ENCODE results near the gene WDR45. TPM values are rescaled to one million over a fixed set of nuclear protein-coding genes. Genes with fewer than 3 reads are reported as not detected.

WDR45 gene
- total RNA-seq, 1 experiment from 2014 or later: 31.5 TPM

DNA sequence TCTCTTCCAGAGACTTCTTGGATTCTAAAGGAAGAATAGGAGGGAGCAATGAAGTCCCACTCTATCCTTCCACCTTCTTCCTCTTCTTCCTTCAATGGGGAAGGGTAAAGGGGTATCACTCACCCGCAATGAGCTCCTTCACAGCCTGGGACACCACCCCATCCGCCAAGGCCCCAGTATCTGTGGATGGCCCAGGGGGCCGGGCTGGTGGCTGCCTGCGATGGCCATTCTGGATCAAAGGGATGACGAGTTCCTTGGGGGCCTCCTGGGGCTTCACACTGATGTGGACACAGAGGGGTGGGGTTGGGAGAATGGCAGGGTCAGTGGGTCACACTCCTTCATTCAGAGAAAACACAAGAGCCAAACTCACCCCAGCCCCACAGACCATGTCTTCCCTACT, 42.8 kb upstream of the WDR45 start:
- H4K5ac ChIP-seq (ENCODE audit: insufficient read length, low read depth, low read length): no peak overlapping the region
- H3K23ac ChIP-seq (ENCODE audit: insufficient read length, low read depth, low read length): no peak overlapping the region
- no peak overlapping the region for H4K8ac ChIP-seq (replicated peaks; ENCODE audit: insufficient read length, low read depth, low read length)
- H3K4me1 Mint-ChIP-seq: peaks cover 4 to 7% of the 10 kb centered on the region in 2 experiments
- TF ChIP-seq, protein P1, sequence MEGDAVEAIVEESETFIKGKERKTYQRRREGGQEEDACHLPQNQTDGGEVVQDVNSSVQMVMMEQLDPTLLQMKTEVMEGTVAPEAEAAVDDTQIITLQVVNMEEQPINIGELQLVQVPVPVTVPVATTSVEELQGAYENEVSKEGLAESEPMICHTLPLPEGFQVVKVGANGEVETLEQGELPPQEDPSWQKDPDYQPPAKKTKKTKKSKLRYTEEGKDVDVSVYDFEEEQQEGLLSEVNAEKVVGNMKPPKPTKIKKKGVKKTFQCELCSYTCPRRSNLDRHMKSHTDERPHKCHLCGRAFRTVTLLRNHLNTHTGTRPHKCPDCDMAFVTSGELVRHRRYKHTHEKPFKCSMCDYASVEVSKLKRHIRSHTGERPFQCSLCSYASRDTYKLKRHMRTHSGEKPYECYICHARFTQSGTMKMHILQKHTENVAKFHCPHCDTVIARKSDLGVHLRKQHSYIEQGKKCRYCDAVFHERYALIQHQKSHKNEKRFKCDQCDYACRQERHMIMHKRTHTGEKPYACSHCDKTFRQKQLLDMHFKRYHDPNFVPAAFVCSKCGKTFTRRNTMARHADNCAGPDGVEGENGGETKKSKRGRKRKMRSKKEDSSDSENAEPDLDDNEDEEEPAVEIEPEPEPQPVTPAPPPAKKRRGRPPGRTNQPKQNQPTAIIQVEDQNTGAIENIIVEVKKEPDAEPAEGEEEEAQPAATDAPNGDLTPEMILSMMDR (conservative IDR thresholded peaks at IDR 0.05): no peak
- no peaks in the 10 kb centered on the region for H4K20me1 ChIP-seq (ENCODE audit: control insufficient read depth, insufficient read depth, insufficient read length)
- no peak overlapping the region for H3K4ac ChIP-seq (ENCODE audit: low read depth, low read length)
- peak overlapping the region; percentile 91 for H3K4me2 ChIP-seq (ENCODE audit: insufficient read depth, insufficient read length, low read length)
- no peak overlapping the region for H2BK20ac ChIP-seq (ENCODE audit: low read depth, low read length, poor library complexity, severe bottlenecking)
- H2BK120ac ChIP-seq (ENCODE audit: low read depth, low read length, poor library complexity, severe bottlenecking): no peak overlapping the region
- no peak overlapping the region for H4K91ac ChIP-seq (ENCODE audit: insufficient read length, low read depth, low read length)
- no peak overlapping the region for H2AFZ ChIP-seq (ENCODE audit: low read length)
- H3K27me3 Mint-ChIP-seq (ENCODE audit: low read depth): no peaks in the 10 kb centered on the region; the same call in 1 of the 2 replicates
- DNase-seq: no peak
- H2AK5ac ChIP-seq (ENCODE audit: insufficient read length, low read length): no peak overlapping the region
- H3K27ac ChIP-seq (ENCODE audit: insufficient read length, low read depth, low read length): no peak overlapping the region
- H3K27ac Mint-ChIP-seq: peak overlapping the region in 1 of 3 experiments; percentile 99; a peak in 1 of 7 replicates
- H3K79me1 ChIP-seq (ENCODE audit: insufficient read depth, low read depth, low read length, poor library complexity, severe bottlenecking): peaks cover 9% of the 10 kb centered on the region
- no peak overlapping the region for H2BK5ac ChIP-seq (ENCODE audit: insufficient read length, low read length)
- H3K9me3 ChIP-seq (ENCODE audit: control insufficient read depth, low read depth, low read length): peaks cover 10% of the 10 kb centered on the region
- no peak overlapping the region for H3K18ac ChIP-seq (ENCODE audit: insufficient read length, low read depth, low read length)
- no peak overlapping the region for H2BK12ac ChIP-seq (ENCODE audit: insufficient read length, low read depth, low read length)
- peaks cover 4% of the 10 kb centered on the region for H3K23me2 ChIP-seq (ENCODE audit: insufficient read length, low read depth, low read length, poor library complexity, severe bottlenecking)
- no peaks in the 10 kb centered on the region for H3K79me2 ChIP-seq (ENCODE audit: insufficient read depth, low read length)
- WGBS (ENCODE audit: extremely low coverage, insufficient read length, low lambda C conversion rate): no CpG with 5 or more reads among the region's 5 CpGs
- peaks cover 19 to 39% (median 37%) of the 10 kb centered on the region in 3 experiments for H3K36me3 Mint-ChIP-seq (ENCODE audit: insufficient read depth in 1 of 3, low read depth in 3 of 3)
- no peak overlapping the region for H3T11ph ChIP-seq (ENCODE audit: low read length)
- H3K56ac ChIP-seq (ENCODE audit: insufficient read length, low read depth, low read length): no peak overlapping the region
- peak overlapping the region; percentile 89 for H3K9ac ChIP-seq (ENCODE audit: extremely low read depth, insufficient read length, low read length)
- no peaks in the 10 kb centered on the region for H3K4me1 ChIP-seq (ENCODE audit: insufficient read depth, low read length)
- H3K27me3 ChIP-seq (ENCODE audit: insufficient read depth, low read length): no peaks in the 10 kb centered on the region
- peaks cover 63 to 71% of the 10 kb centered on the region in 2 experiments for H3K9me3 Mint-ChIP-seq
- H2BK15ac ChIP-seq (ENCODE audit: low read depth, low read length): no peak overlapping the region
- H3K4me3 Mint-ChIP-seq: peak overlapping the region; percentile 91 to 93
- no peak overlapping the region for H3K14ac ChIP-seq (ENCODE audit: insufficient read depth, low read length)

Data from H9 (cell line).